GM23338 (cell line): Measurements from ENCODE around the gene SUPT5H. TPM values are rescaled to one million over a fixed set of nuclear protein-coding genes. Genes with fewer than 3 reads are reported as not detected.

ENCODE experiments used
- ATAC-seq: fragments of 200-7000 bp; cut with Tn5 transposase; 3 replicates; pipeline ENCODE4 v1.9.1; 2020
- DNase-seq: peaks from one replicate; pipeline ENCODE4 v3.0.0-alpha.2; 2015; ENCODE audit warnings: low spot score
- H2AFZ ChIP-seq: fragments of 200-600 bp; sonication (generic); 2 replicates; pipeline ENCODE4 v1.8.0; 2016; ENCODE audit warnings: antibody characterized with exemption, mild to moderate bottlenecking, moderate library complexity
- H3F3A ChIP-seq: fragments of 200-600 bp; sonication (generic); replicated peaks from 2 replicates; pipeline ENCODE4 v1.8.0; 2017; ENCODE audit warnings: antibody characterized with exemption, mixed run types, low read depth
- H3K27ac ChIP-seq: fragments of 200-600 bp; sonication (generic); 2 replicates; pipeline ENCODE4 v1.6.1; 2016; ENCODE audit warnings: low read depth
- H3K27me3 ChIP-seq: fragments of 200-600 bp; sonication (generic); 2 replicates; pipeline ENCODE4 v1.8.0; 2016; ENCODE audit warnings: mild to moderate bottlenecking, mixed run types, moderate library complexity; ENCODE audit not compliant: insufficient read depth
- H3K36me3 ChIP-seq: fragments of 200-600 bp; sonication (generic); 2 replicates; pipeline ENCODE4 v1.8.0; 2016; ENCODE audit warnings: mild to moderate bottlenecking; ENCODE audit not compliant: insufficient read depth
- H3K4me1 ChIP-seq: fragments of 200-600 bp; sonication (generic); 2 replicates; pipeline ENCODE4 v1.8.0; 2016; ENCODE audit warnings: mild to moderate bottlenecking, moderate library complexity; ENCODE audit not compliant: insufficient read depth
- H3K4me2 ChIP-seq: fragments of 200-600 bp; sonication (generic); 2 replicates; pipeline ENCODE4 v1.7.1; 2017; ENCODE audit warnings: mixed run types
- H3K4me3 ChIP-seq: fragments of 200-600 bp; sonication (generic); 2 replicates; pipeline ENCODE4 v1.6.1; 2016; ENCODE audit warnings: mixed run types
- H3K79me2 ChIP-seq: fragments of 200-600 bp; sonication (generic); replicated peaks from 2 replicates; pipeline ENCODE4 v1.8.0; 2017; ENCODE audit warnings: mild to moderate bottlenecking; ENCODE audit not compliant: insufficient read depth
- H3K9me2 ChIP-seq: fragments of 200-600 bp; sonication (generic); 2 replicates; pipeline ENCODE4 v1.8.0; 2017; ENCODE audit not compliant: insufficient read depth
- H4K20me1 ChIP-seq: fragments of 200-600 bp; sonication (generic); replicated peaks from 2 replicates; pipeline ENCODE4 v1.8.0; 2017; ENCODE audit warnings: mild to moderate bottlenecking; ENCODE audit not compliant: insufficient read depth
- H3K27ac Mint-ChIP-seq: 2 replicates; pipeline ENCODE4 v1.8.0; 2020; ENCODE audit warnings: inconsistent platforms, mild to moderate bottlenecking, moderate library complexity, mixed read lengths
- H3K27me3 Mint-ChIP-seq: 3 replicates; pipeline ENCODE4 v1.8.0; 2022; ENCODE audit warnings: low read depth, mild to moderate bottlenecking, moderate library complexity, mixed read lengths, inconsistent platforms; ENCODE audit not compliant: insufficient read depth, poor library complexity
- H3K36me3 Mint-ChIP-seq: 3 replicates; pipeline ENCODE4 v1.8.0; 2021; ENCODE audit warnings: low read depth, mild to moderate bottlenecking, inconsistent platforms, moderate library complexity, mixed read lengths
- H3K4me1 Mint-ChIP-seq: 3 replicates; pipeline ENCODE4 v1.8.0; 2020; ENCODE audit warnings: mild to moderate bottlenecking, inconsistent platforms, mixed read lengths
- H3K4me3 Mint-ChIP-seq: 3 replicates; pipeline ENCODE4 v1.8.0; 2021; ENCODE audit warnings: moderate library complexity, mild to moderate bottlenecking, inconsistent platforms, mixed read lengths
- H3K9me3 Mint-ChIP-seq: 3 replicates; pipeline ENCODE4 v1.8.0; 2020; ENCODE audit warnings: moderate library complexity, mild to moderate bottlenecking, inconsistent platforms, mixed read lengths
- EZH2 ChIP-seq: fragments of 200-600 bp; sonication (generic); IDR thresholded peaks from one replicate; pipeline ENCODE4 v1.8.0; 2017; ENCODE audit warnings: antibody characterized with exemption, mild to moderate bottlenecking, low read depth; ENCODE audit not compliant: unreplicated experiment
- JUNB ChIP-seq: IDR thresholded peaks from one replicate; pipeline ENCODE4 v1.6.1; 2016; ENCODE audit warnings: antibody characterized with exemption; ENCODE audit not compliant: unreplicated experiment
- POLR2AphosphoS5 ChIP-seq: IDR thresholded peaks from 2 replicates; pipeline ENCODE4 v1.6.1; 2016; ENCODE audit warnings: antibody characterized with exemption, low read depth
- STAT1 ChIP-seq: IDR thresholded peaks from one replicate; pipeline ENCODE4 v1.6.1; 2016; ENCODE audit warnings: antibody characterized with exemption; ENCODE audit not compliant: unreplicated experiment
- ZNF114 ChIP-seq: fragments of 250-450 bp; sonication (Bioruptor Pico); IDR thresholded peaks from 2 replicates; pipeline ENCODE4 v1.5.0; 2020; ENCODE audit warnings: mild to moderate bottlenecking, moderate library complexity
- polyA plus RNA-seq: library from polyadenylated mRNA; unstranded; fragments of >200 nt; fragmentation: Nextera tagmentation; extraction: Ambion mirVana; gene quantifications from 2 replicates; pipeline ENCODE4 v1.2.1, GENCODE V29; 2016
- total RNA-seq: library from RNA; depleted of rRNA; stranded (reverse); fragments of >200 nt; shearing (Covaris generic); gene quantifications from 2 replicates; pipeline ENCODE4 v1.2.3, GENCODE V29; 2014
- TF ChIP-seq, protein P1 (sequence below): fragments of 250-450 bp; sonication (Bioruptor Pico); IDR thresholded peaks from 2 replicates; pipeline ENCODE4 v1.5.0; 2020; ENCODE audit warnings: mild to moderate bottlenecking, moderate library complexity
- TF ChIP-seq, protein P2 (sequence below): IDR thresholded peaks from one replicate; pipeline ENCODE4 v1.6.1; 2018; ENCODE audit warnings: antibody characterized with exemption; ENCODE audit not compliant: unreplicated experiment
- TF ChIP-seq, protein P3 (sequence below): IDR thresholded peaks from 2 replicates; pipeline ENCODE4 v1.6.1; 2016; ENCODE audit warnings: antibody characterized with exemption

Gene SUPT5H
- total and polyA plus RNA-seq, 2 experiments from 2014 or later, result 108 to 150 TPM

DNA sequence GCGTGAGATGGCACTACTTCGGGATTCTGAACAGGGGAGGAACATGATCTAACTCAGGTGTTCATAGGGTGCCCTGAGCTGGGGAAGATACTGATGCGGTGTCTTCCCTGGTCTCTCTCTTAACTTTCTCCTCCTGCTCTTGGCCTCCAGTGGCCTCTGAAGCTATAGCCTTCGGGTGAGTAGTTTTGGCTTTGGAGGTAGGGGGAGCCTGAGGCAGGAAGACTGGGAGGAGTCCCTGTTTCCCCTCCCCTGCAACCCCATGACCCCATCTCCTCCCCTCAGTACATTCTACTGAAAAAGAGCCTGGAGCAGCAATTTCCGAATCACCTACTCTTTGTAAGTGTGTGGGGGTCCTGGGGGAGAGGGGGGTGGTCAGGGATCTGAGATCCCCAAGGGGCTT is 73.1 kb downstream of the SUPT5H start (continued):
- TF ChIP-seq, protein P1, sequence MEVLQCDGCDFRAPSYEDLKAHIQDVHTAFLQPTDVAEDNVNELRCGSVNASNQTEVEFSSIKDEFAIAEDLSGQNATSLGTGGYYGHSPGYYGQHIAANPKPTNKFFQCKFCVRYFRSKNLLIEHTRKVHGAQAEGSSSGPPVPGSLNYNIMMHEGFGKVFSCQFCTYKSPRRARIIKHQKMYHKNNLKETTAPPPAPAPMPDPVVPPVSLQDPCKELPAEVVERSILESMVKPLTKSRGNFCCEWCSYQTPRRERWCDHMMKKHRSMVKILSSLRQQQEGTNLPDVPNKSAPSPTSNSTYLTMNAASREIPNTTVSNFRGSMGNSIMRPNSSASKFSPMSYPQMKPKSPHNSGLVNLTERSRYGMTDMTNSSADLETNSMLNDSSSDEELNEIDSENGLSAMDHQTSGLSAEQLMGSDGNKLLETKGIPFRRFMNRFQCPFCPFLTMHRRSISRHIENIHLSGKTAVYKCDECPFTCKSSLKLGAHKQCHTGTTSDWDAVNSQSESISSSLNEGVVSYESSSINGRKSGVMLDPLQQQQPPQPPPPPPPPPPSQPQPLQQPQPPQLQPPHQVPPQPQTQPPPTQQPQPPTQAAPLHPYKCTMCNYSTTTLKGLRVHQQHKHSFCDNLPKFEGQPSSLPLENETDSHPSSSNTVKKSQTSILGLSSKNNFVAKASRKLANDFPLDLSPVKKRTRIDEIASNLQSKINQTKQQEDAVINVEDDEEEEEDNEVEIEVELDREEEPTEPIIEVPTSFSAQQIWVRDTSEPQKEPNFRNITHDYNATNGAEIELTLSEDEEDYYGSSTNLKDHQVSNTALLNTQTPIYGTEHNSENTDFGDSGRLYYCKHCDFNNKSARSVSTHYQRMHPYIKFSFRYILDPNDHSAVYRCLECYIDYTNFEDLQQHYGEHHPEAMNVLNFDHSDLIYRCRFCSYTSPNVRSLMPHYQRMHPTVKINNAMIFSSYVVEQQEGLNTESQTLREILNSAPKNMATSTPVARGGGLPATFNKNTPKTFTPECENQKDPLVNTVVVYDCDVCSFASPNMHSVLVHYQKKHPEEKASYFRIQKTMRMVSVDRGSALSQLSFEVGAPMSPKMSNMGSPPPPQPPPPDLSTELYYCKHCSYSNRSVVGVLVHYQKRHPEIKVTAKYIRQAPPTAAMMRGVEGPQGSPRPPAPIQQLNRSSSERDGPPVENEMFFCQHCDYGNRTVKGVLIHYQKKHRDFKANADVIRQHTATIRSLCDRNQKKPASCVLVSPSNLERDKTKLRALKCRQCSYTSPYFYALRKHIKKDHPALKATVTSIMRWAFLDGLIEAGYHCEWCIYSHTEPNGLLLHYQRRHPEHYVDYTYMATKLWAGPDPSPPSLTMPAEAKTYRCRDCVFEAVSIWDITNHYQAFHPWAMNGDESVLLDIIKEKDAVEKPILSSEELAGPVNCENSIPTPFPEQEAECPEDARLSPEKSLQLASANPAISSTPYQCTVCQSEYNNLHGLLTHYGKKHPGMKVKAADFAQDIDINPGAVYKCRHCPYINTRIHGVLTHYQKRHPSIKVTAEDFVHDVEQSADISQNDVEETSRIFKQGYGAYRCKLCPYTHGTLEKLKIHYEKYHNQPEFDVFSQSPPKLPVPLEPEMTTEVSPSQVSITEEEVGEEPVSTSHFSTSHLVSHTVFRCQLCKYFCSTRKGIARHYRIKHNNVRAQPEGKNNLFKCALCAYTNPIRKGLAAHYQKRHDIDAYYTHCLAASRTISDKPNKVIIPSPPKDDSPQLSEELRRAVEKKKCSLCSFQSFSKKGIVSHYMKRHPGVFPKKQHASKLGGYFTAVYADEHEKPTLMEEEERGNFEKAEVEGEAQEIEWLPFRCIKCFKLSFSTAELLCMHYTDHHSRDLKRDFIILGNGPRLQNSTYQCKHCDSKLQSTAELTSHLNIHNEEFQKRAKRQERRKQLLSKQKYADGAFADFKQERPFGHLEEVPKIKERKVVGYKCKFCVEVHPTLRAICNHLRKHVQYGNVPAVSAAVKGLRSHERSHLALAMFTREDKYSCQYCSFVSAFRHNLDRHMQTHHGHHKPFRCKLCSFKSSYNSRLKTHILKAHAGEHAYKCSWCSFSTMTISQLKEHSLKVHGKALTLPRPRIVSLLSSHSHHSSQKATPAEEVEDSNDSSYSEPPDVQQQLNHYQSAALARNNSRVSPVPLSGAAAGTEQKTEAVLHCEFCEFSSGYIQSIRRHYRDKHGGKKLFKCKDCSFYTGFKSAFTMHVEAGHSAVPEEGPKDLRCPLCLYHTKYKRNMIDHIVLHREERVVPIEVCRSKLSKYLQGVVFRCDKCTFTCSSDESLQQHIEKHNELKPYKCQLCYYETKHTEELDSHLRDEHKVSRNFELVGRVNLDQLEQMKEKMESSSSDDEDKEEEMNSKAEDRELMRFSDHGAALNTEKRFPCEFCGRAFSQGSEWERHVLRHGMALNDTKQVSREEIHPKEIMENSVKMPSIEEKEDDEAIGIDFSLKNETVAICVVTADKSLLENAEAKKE (CRISPR knock-in tag), result no peak
- no peak for TF ChIP-seq JUNB
- TF ChIP-seq, protein P2, sequence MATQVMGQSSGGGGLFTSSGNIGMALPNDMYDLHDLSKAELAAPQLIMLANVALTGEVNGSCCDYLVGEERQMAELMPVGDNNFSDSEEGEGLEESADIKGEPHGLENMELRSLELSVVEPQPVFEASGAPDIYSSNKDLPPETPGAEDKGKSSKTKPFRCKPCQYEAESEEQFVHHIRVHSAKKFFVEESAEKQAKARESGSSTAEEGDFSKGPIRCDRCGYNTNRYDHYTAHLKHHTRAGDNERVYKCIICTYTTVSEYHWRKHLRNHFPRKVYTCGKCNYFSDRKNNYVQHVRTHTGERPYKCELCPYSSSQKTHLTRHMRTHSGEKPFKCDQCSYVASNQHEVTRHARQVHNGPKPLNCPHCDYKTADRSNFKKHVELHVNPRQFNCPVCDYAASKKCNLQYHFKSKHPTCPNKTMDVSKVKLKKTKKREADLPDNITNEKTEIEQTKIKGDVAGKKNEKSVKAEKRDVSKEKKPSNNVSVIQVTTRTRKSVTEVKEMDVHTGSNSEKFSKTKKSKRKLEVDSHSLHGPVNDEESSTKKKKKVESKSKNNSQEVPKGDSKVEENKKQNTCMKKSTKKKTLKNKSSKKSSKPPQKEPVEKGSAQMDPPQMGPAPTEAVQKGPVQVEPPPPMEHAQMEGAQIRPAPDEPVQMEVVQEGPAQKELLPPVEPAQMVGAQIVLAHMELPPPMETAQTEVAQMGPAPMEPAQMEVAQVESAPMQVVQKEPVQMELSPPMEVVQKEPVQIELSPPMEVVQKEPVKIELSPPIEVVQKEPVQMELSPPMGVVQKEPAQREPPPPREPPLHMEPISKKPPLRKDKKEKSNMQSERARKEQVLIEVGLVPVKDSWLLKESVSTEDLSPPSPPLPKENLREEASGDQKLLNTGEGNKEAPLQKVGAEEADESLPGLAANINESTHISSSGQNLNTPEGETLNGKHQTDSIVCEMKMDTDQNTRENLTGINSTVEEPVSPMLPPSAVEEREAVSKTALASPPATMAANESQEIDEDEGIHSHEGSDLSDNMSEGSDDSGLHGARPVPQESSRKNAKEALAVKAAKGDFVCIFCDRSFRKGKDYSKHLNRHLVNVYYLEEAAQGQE, result no peak

DNA sequence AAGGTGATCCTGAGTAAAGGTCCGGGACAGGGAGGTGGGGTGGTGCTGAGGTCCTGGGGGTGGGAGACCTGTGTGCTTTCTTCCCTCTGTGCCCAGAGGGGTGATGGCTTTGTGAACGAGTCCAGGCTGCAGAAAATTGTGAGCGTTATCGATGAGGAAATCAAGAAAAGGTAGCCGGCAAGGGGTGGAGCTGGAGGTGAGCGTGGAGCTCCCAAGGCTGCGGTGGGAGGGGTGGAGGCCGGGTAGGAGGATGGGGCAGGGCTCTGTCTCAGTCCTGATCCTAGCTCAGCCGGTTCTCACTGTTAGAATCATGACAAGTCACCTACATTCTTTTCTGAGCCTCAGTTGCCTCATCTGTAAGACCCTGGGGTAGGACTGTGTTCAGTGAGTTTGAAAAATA is 73.6 kb downstream of the SUPT5H start:
- Mint-ChIP-seq H3K36me3 (peaks cover 31% of the 10 kb centered on the region), H3K27ac (peak overlapping the region; percentile 43), H3K9me3 (peaks cover 9% of the 10 kb centered on the region; the same call in 2 of the 3 replicates), H3K4me3 (peak overlapping the region; percentile 63), H3K27me3 (peaks cover 21% of the 10 kb centered on the region), H3K4me1 (peaks cover 25% of the 10 kb centered on the region)
- DNase-seq (peak; percentile 36), ATAC-seq (no peak)
- Histone ChIP-seq H3K79me2 (peaks cover 16% of the 10 kb centered on the region), H3K27ac (peak overlapping the region; percentile 90), H2AFZ (no peak overlapping the region), H3K27me3 (peaks cover 6% of the 10 kb centered on the region), H3K4me3 (peak overlapping the region; percentile 30; the same call in 1 of the 2 replicates), H3F3A (0 out of 2 replicates have a peak, but pooled peaks cover 11% of the 10 kb centered on the region), H3K36me3 (no peaks in the 10 kb centered on the region; the same call in 1 of the 2 replicates), H3K4me1 (peaks cover 15% of the 10 kb centered on the region; the same call in 1 of the 2 replicates), H3K4me2 (peak overlapping the region; percentile 65), H4K20me1 (0 out of 2 replicates have a peak, but pooled peaks cover 4% of the 10 kb centered on the region), H3K9me2 (no peaks in the 10 kb centered on the region)
- TF ChIP-seq STAT1 (no peak), ZNF114 (CRISPR knock-in tag) (no peak), POLR2AphosphoS5 (no peak), EZH2 (no peak)
- TF ChIP-seq, protein P2, result no peak
- TF ChIP-seq, protein P3, sequence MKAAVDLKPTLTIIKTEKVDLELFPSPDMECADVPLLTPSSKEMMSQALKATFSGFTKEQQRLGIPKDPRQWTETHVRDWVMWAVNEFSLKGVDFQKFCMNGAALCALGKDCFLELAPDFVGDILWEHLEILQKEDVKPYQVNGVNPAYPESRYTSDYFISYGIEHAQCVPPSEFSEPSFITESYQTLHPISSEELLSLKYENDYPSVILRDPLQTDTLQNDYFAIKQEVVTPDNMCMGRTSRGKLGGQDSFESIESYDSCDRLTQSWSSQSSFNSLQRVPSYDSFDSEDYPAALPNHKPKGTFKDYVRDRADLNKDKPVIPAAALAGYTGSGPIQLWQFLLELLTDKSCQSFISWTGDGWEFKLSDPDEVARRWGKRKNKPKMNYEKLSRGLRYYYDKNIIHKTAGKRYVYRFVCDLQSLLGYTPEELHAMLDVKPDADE, result no peak
